Activated CD4-positive, alpha-beta T cell treated with anti-CD3 and anti-CD28 coated beads for 24 hours (primary cell): ENCODE data around the gene SCAMP3.
"Not testable (repeated sequence)": the region's sequence is repeated elsewhere in the genome, so short reads cannot be mapped to it uniquely, and the experiment has no call there.

Experiments used
- DNase-seq, 2 donors: peaks; one replicate each; pipeline ENCODE4 v3.0.0-alpha.2; 2020; ENCODE audit warnings: low read depth in 2 of 2

Gene SCAMP3

GRCh38 chr1:155231302-155231701 lies 30.9 kb downstream of the SCAMP3 start:
- not testable (repeated sequence) for DNase-seq

GRCh38 chr1:155228096-155228427 lies 34.1 kb downstream of the SCAMP3 start:
- no peak for DNase-seq

DNA sequence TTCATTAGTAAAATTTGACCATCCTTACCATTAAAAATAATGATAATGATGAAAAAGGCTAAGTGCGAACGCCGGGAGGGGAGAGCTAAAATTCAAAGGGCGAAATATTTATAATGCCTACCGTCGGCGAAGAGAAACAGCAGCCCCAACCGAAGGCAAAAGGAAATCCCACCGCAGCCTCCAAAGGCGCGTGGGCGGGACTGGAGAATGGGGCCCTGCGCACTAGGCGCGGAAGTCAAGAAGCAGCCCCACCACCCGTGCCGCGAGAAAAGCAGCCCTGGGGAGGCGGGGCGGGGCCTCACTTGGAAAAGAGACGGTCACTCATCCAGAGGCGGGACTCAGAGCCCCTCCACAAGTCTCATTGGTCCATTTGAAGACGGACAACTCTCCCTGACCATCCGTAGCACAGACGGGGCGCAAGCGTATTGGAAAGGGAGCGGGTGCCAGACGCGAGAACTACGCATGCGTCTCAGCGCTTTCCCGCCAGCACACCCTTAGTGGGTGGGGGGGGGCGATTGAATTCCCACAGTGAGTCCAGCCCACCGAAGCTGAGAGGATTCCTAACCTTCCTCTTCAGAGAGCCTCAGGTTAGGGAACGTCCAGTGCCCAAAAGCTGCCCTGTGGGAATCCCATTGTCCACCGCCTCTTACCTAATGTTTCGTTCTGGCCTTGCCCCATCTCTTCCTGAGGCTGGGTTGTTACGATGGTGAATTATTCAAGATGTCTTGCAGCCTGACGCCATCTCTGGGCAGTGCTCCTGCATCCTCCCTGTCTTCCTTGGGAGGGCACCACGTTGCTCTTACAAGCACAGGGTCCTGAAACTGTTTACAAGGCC lies 34.7 kb downstream of the SCAMP3 start:
- DNase-seq, result peak; percentile 99 to 100

GRCh38 chr1:155226910-155227260 lies 35.3 kb downstream of the SCAMP3 start:
- DNase-seq, result peak in 1 of 2 donors; percentile 28

- DNase-seq, result peak; percentile 69 to 92
These were observed 35.8 kb downstream of the SCAMP3 start for GRCh38 chr1:155226188-155226909.

- not testable (repeated sequence) for DNase-seq
These were observed 36.8 kb downstream of the SCAMP3 start for GRCh38 chr1:155225404-155225759.

DNA sequence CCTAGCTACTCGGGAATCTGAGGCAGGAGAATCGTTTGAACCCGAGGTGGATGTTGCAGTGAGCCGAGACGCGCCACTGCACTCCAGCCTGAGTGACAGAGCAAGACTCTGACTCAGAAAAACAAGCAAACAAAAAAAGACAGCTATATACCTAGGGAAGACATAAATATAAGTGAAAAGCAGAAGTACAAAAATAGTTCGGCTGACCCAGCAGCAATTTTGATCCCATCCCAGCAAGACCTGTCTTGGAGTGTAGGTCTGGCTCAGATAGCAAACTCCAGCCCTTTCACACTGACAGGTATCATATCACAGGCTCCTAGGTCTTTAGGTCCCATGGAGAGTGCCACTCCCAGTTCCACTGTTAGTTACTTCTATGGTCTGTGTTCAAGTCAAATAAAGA lies 39.1 kb downstream of the SCAMP3 start:
- DNase-seq, result no peak

DNA sequence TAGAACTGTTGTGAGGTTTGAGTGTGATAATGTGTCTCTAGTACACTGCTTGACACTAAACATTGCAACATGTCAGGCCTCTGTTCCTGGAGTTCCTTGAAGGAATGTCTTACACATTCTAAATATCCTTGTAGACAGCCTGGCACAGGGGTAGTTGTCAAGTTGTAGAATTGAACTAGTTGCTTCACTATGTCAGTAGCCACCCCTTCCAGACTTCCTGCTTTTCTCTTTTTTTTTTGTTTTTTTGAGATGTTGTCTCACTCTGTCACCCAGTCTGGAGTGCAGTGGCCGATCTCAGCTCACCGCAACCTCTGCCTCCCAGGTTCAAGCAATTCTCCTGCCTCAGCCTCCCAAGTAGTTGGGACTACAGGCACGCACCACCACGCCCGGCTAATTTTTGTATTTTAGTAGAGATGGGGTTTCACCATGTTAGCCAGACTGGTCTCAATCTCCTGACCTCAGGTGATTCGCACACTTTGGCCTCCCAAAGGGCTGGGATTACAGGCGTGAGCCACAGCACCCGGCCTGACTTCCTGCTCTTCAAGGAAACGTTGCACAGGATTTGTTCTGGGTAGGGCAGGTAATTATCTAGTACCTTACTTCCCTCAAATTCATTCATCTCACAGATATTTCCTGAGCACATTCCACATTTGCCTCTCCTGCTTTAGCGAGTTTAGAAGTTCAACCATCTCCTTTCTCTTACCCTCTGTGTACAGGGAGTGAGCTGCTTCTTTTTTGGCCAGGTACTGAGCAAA lies 41.8 kb downstream of the SCAMP3 start:
- DNase-seq, result not testable (repeated sequence)

DNA sequence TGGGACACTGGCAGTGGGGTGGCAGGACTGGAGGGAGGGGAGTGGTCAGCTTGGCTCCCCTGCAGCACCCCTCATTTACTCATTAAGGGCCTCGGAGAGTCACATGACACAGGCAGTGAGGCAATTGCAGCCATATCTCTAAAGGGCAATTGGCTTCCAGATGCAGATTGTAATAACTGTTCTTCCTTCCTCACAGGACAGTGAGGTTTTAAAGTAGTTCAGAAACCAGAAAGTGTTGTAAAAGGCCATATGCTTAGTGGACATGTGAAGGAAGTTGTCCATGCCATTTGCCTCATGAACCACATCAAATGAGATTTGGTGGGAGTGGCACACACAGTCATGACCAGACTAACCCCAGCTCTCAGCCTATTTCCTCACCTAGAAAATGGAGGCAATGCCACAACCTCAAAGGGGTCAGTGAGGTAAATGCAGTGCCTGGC lies 42.5 kb downstream of the SCAMP3 start:
- DNase-seq, result no peak

- peak in 1 of 2 donors; percentile 37 for DNase-seq
These were observed 43.1 kb downstream of the SCAMP3 start for GRCh38 chr1:155218854-155219591.

DNA sequence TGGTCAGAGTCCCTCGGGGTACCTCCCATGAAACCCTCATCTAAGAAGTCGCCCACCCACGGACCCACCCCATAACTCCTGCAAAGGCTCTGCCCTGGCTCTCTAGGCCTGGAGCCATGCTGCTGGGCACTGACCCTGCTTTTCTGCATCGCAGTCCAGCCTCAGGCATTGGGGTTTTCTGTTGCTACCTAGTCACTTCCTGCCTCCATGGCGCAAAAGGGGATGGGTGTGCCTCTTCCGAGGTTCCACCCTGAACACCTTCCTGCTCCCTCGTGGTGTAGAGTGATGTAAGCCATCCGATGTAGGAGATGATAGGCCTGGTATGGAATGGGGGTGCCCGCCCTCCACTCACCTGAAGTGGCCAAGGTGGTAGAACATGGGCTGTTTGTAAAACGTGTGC lies 47.5 kb downstream of the SCAMP3 start:
- DNase-seq, result not testable (repeated sequence)

DNA sequence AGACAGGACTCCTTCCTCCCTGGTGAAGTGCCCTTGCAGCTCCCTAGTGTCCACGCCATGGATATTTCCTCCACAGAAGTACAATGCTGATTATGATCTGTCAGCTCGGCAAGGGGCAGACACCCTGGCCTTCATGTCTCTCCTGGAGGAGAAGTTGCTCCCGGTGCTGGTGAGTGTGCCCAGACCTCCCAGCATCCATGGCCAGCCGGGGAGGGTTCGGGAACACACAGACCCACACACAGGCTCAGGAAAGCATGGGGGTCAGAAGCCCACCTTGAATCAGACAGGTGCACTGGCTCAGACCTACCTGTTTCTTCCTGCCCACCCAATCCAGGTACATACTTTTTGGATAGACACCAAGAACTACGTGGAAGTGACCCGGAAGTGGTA lies 50.1 kb downstream of the SCAMP3 start:
- DNase-seq, result not testable (repeated sequence)

GRCh38 chr1:155211381-155212050 lies 50.6 kb downstream of the SCAMP3 start:
- DNase-seq, result not testable (repeated sequence)

GRCh38 chr1:155210314-155211104 lies 51.7 kb downstream of the SCAMP3 start:
- DNase-seq, result no peak

DNA sequence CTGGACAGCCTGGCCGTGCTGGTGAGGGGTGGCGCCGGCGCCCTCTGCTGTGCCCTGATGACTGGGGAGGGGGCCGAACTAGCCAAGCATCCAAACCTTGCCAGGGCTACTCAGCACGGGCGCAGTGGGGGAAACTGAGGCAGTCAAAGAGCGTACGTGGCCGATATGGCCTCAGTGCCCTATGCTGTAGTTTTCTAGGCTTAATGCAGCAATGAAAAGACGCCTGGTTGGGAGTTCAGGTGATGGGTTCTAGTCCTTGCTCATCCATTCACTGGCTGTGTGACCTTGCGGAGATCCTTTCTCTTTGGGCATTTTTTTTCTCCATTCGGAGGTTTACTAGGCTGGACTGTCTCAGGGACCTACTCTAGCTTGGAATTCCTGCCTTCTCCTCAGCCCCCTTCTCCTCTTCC lies 52.8 kb downstream of the SCAMP3 start:
- no peak for DNase-seq

DNA sequence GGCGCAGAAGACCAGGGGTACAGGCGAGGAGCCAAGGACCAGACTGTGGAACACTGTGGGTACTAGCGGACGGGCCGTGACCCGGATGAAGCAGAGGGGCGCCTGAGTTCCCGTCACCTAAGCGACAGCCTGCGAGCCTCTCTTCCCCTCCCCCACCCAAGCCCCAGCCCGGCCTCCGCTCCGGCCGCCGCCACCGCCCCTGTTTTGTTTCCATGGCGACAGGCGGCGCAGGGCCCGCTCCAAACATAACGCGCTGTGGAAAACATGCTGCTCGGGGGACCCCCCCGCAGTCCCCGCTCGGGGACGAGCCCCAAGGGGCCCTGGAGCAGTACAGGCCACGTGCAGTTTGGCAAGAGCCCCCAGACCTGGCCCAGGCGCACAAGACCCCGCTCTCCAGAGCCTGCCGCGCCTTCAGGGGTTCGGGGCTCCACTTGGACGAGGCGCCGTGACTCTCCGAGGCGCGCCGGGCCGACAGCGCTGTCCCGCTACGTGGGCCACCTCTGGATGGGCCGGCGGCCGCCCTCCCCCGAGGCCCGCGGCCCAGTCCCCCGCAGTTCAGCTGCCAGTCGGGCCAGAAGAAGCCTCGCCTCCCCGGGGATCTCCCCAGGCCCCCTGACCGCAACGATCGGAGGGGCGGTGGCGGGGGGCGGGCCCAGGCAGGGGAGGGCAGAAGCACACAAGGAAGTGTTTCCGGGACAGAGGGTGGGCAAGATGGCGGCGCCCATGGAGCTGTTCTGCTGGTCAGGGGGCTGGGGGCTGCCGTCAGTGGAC lies 53.4 kb downstream of the SCAMP3 start, which contains the start of gene MTX1:
Gene MTX1, plus strand, starts transcription at position 155 of the 771 bp plus-strand sequence. Its CDS starts 110 bp downstream, at position 265.
- peak; percentile 79 to 81 for DNase-seq

GRCh38 chr1:155207806-155208540 lies 54.2 kb downstream of the SCAMP3 start, which contains the start of gene THBS3:
THBS3 (minus strand) TSS chr1:155207897; CDS start chr1:155207876, 21 bp downstream.
- no peak for DNase-seq
